Fibroblast of pulmonary artery (primary cell): ENCODE results near the gene CCR5AS.

Source experiments
- DNase-seq: peaks from one replicate; pipeline ENCODE4 v3.0.0-alpha.2; 2010; ENCODE audit warnings: low read depth
- H3K4me3 ChIP-seq: replicated peaks from 2 replicates; pipeline ENCODE4 v1.5.1; 2011; ENCODE audit warnings: low read depth, mild to moderate bottlenecking, control low read depth, low read length, moderate library complexity
- TF ChIP-seq, protein P1 (sequence below): IDR thresholded peaks from 2 replicates; pipeline ENCODE4 v1.5.1; 2011; ENCODE audit warnings: mild to moderate bottlenecking, control low read depth, low read length, inconsistent platforms; ENCODE audit errors: missing control alignments

CCR5AS gene

DNA sequence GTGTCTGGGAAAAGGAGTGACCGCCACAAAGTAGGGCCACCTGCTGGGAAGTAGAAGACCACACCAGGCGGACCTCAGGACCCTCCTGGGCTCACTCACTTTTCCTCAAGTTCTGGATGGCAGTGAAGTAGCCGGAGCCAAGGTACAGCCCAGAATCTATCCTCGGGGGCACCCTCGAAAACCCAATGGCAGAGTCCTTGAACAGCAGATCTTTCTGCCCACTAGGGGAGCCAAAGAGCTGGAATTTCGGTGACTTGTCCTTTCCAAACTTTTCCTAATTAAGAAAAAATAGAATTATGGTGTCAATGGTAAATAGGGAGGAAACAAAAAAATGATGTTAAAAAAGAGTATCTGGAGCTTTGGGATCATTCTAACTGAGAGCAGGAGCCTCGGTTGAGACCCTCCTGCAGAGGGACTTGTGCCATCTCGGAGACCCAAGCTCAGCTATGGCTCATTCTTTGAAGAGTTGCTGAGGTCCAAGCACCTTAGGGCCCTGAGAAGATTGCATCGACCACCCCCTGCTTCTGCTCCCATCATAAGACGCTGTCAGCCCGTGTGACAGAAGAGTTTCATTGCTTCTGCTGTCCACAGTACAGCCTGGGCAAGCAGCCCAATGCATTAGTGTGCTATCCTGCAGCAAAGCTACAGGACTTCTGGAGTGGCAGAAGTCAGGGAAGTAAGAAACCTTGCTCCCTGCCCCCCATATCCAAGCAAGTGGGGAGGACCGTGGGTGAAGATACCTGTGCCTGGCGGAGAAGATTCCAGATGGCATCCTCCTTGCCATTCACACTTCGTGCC, 43.1 kb upstream of the CCR5AS start:
- H3K4me3 ChIP-seq, result no peak overlapping the region
- TF ChIP-seq, protein P1, sequence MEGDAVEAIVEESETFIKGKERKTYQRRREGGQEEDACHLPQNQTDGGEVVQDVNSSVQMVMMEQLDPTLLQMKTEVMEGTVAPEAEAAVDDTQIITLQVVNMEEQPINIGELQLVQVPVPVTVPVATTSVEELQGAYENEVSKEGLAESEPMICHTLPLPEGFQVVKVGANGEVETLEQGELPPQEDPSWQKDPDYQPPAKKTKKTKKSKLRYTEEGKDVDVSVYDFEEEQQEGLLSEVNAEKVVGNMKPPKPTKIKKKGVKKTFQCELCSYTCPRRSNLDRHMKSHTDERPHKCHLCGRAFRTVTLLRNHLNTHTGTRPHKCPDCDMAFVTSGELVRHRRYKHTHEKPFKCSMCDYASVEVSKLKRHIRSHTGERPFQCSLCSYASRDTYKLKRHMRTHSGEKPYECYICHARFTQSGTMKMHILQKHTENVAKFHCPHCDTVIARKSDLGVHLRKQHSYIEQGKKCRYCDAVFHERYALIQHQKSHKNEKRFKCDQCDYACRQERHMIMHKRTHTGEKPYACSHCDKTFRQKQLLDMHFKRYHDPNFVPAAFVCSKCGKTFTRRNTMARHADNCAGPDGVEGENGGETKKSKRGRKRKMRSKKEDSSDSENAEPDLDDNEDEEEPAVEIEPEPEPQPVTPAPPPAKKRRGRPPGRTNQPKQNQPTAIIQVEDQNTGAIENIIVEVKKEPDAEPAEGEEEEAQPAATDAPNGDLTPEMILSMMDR, result peak; percentile 64
- peak; percentile 18 for DNase-seq

- H3K4me3 ChIP-seq, result no peak overlapping the region
- no peak for DNase-seq
- TF ChIP-seq, protein P1, result no peak
Measured at GRCh38 chr3:46448721-46449120, 41.9 kb upstream of the CCR5AS start.

- no peak for DNase-seq
- H3K4me3 ChIP-seq, result no peak overlapping the region
- TF ChIP-seq, protein P1, result no peak
Measured at GRCh38 chr3:46447228-46447985, 40.5 kb upstream of the CCR5AS start.

- TF ChIP-seq, protein P1, result no peak
- no peak for DNase-seq
- H3K4me3 ChIP-seq, result no peak overlapping the region
Measured at GRCh38 chr3:46442576-46443530, 36.0 kb upstream of the CCR5AS start.

DNA sequence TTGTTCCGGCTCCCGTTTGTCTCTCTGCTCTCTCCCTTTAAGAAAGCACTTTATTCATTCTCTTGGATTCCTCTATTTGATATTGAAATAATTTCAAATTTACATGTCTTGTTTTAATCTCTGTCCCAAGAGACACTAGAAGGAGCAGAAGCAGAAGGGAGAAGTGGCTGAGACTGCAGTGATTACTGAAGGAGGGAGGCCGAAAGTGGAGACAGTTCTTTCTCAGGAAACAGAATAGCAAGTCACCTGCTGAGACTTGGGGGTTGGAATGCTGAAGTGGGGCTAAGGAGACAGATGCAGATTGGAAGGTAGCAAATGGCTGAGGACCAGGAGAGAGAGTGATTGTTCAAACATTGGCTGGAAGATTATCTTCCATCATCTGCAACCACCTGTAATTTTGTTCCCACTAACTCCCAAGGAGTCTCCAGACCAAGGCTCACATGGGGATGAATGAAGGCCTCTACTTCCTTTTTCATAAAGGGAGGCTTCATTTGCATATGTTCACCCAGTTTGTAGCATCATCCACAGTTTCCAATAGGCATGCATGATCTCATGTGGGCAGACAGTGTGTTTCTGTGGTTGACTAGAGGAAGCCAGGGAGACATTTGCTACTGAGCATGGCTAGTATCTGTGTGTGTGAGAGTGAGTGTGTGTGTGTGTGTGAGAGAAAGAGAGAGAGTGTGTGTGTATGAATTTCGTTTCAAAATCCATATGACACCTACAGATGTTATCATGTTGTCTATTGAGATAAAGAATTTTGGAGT, 33.8 kb upstream of the CCR5AS start:
- no peak overlapping the region for H3K4me3 ChIP-seq
- TF ChIP-seq, protein P1, result no peak
- DNase-seq, result no peak

GRCh38 chr3:46438831-46439230, 32.0 kb upstream of the CCR5AS start:
- no peak overlapping the region for H3K4me3 ChIP-seq
- no peak for DNase-seq
- TF ChIP-seq, protein P1, result no peak
